ENCODE results near the gene TM7SF2. TPM values are rescaled to one million over a fixed set of nuclear protein-coding genes. Genes with fewer than 3 reads are reported as not detected.

TM7SF2 gene
- total and polyA plus RNA-seq, 2 of the 13 experiments (the other 11 are each of a cell fraction or from before 2014, with no cell fraction given): 56.0 to 66.9 TPM

DNA sequence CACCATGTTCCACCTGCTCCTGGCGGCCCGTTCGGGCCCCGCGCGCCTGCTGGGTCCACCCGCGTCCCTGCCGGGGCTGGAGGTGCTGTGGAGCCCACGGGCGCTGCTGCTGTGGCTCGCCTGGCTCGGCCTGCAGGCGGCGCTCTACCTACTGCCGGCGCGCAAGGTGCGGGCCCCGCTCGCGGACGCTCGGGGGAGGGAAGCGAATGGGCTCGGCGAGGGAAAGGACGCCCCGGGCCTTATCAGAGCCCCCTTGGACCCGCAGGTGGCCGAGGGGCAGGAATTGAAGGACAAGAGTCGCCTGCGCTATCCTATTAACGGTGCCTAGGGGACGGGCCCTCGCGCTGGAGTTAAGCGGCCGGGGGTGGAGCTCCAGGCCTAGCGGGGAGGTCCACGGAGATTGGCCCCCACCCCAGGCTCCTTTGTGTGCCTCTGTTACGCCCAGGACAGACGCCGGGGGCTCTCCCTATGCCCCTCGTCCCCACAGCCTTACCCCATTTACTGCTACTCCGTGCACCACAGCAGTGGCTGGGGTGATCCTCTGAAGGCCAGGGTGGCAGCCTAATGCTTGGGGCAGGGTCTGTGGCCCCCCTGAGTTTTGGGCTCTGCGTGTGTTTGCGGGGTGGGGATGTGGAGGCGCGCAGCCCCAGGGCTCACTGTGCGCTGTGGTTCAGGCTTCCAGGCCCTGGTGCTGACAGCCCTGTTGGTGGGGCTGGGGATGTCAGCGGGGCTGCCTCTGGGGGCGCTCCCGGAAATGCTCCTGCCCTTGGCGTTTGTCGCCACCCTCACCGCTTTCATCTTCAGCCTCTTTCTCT lies 1.1 kb downstream of the TM7SF2 start (continued):
- TF ChIP-seq, protein P1, sequence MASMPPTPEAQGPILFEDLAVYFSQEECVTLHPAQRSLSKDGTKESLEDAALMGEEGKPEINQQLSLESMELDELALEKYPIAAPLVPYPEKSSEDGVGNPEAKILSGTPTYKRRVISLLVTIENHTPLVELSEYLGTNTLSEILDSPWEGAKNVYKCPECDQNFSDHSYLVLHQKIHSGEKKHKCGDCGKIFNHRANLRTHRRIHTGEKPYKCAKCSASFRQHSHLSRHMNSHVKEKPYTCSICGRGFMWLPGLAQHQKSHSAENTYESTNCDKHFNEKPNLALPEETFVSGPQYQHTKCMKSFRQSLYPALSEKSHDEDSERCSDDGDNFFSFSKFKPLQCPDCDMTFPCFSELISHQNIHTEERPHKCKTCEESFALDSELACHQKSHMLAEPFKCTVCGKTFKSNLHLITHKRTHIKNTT (CRISPR knock-in tag; IDR thresholded peaks at IDR 0.05): no peak
- no peak for TF ChIP-seq ZNF670 (CRISPR knock-in tag; IDR thresholded peaks at IDR 0.05; ENCODE audit: borderline replicate concordance)
- TF ChIP-seq, protein P2, sequence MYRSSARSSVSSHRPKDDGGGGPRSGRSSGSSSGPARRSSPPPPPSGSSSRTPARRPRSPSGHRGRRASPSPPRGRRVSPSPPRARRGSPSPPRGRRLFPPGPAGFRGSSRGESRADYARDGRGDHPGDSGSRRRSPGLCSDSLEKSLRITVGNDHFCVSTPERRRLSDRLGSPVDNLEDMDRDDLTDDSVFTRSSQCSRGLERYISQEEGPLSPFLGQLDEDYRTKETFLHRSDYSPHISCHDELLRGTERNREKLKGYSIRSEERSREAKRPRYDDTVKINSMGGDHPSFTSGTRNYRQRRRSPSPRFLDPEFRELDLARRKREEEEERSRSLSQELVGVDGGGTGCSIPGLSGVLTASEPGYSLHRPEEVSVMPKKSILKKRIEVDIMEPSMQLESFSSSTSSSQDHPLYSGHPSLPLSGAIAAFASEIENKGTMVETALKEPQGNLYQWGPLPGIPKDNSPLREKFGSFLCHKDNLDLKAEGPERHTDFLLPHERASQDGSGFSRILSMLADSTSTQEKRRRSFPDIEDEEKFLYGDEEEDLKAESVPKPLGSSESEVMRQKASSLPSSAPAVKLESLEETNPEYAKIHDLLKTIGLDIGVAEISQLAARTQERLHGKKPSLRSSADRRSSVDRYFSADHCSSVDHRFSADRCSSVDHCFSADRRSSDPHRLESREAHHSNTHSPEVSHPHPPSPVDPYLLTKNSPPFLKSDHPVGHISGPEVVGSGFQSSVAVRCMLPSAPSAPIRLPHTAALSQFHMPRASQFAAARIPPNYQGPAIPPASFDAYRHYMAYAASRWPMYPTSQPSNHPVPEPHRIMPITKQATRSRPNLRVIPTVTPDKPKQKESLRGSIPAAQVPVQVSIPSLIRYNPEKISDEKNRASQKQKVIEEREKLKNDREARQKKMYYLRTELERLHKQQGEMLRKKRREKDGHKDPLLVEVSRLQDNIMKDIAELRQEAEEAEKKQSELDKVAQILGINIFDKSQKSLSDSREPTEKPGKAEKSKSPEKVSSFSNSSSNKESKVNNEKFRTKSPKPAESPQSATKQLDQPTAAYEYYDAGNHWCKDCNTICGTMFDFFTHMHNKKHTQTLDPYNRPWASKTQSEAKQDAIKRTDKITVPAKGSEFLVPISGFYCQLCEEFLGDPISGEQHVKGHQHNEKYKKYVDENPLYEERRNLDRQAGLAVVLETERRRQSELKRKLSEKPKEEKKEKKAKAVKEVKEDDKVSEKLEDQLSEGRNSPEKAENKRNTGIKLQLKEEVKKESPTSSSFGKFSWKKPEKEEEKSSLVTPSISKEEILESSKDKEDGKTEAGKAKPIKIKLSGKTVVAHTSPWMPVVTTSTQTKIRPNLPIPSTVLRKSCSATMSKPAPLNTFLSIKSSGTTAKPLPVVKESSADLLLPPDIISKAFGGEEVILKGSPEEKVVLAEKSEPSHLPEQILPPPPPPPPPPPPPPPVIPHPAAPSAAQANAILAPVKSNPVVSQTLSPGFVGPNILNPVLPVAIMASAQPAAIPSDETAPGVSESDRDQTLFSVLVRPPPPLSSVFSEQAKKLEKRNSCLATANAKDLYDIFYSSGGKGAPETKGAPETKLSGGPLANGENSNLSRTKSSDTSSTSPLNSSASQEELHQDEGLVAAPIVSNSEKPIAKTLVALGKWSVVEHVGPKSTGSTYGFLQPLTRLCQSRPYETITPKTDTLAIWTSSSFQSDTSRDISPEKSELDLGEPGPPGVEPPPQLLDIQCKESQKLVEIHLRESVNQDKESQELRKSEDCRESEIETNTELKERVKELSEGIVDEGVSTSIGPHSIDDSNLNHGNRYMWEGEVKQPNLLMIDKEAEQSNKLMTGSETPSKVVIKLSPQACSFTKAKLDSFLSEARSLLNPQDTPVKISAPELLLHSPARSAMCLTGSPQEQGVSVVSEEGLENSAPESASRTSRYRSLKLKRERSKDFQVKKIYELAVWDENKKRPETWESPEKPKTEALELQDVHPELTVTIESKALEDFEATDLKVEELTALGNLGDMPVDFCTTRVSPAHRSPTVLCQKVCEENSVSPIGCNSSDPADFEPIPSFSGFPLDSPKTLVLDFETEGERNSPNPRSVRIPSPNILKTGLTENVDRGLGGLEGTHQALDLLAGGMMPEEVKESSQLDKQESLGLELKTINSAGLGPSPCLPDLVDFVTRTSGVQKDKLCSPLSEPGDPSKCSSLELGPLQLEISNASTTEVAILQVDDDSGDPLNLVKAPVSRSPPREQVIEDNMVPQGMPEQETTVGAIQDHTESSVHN (CRISPR knock-in tag; IDR thresholded peaks at IDR 0.05): no peak
- TF ChIP-seq, protein P3, sequence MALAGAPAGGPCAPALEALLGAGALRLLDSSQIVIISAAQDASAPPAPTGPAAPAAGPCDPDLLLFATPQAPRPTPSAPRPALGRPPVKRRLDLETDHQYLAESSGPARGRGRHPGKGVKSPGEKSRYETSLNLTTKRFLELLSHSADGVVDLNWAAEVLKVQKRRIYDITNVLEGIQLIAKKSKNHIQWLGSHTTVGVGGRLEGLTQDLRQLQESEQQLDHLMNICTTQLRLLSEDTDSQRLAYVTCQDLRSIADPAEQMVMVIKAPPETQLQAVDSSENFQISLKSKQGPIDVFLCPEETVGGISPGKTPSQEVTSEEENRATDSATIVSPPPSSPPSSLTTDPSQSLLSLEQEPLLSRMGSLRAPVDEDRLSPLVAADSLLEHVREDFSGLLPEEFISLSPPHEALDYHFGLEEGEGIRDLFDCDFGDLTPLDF (CRISPR knock-in tag; IDR thresholded peaks at IDR 0.05): peak; percentile 28; the same call in 1 of the 2 replicates
- TF ChIP-seq, protein P4, sequence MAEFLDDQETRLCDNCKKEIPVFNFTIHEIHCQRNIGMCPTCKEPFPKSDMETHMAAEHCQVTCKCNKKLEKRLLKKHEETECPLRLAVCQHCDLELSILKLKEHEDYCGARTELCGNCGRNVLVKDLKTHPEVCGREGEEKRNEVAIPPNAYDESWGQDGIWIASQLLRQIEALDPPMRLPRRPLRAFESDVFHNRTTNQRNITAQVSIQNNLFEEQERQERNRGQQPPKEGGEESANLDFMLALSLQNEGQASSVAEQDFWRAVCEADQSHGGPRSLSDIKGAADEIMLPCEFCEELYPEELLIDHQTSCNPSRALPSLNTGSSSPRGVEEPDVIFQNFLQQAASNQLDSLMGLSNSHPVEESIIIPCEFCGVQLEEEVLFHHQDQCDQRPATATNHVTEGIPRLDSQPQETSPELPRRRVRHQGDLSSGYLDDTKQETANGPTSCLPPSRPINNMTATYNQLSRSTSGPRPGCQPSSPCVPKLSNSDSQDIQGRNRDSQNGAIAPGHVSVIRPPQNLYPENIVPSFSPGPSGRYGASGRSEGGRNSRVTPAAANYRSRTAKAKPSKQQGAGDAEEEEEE (CRISPR knock-in tag; IDR thresholded peaks at IDR 0.05; ENCODE audit: borderline replicate concordance): 0 out of 2 replicates have a peak, but pooled peaks have one; percentile 22
- TF ChIP-seq, protein P5, sequence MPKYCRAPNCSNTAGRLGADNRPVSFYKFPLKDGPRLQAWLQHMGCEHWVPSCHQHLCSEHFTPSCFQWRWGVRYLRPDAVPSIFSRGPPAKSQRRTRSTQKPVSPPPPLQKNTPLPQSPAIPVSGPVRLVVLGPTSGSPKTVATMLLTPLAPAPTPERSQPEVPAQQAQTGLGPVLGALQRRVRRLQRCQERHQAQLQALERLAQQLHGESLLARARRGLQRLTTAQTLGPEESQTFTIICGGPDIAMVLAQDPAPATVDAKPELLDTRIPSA (CRISPR knock-in tag; IDR thresholded peaks at IDR 0.05; ENCODE audit: borderline replicate concordance): no peak
- TF ChIP-seq, protein P6, sequence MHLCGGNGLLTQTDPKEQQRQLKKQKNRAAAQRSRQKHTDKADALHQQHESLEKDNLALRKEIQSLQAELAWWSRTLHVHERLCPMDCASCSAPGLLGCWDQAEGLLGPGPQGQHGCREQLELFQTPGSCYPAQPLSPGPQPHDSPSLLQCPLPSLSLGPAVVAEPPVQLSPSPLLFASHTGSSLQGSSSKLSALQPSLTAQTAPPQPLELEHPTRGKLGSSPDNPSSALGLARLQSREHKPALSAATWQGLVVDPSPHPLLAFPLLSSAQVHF (CRISPR knock-in tag; IDR thresholded peaks at IDR 0.05): 0 out of 2 replicates have a peak, but pooled peaks have one; percentile 47
- no peak for TF ChIP-seq MYNN (CRISPR knock-in tag; IDR thresholded peaks at IDR 0.05; ENCODE audit: low read depth)
- no peak for TF ChIP-seq ZNF431 (CRISPR knock-in tag; IDR thresholded peaks at IDR 0.05; ENCODE audit: borderline replicate concordance, low read depth)
- no peak for TF ChIP-seq ZNF367 (CRISPR knock-in tag; IDR thresholded peaks at IDR 0.05; ENCODE audit: borderline replicate concordance)
- TF ChIP-seq SMAD3 (CRISPR knock-in tag; IDR thresholded peaks at IDR 0.05): no peak
- TF ChIP-seq NR2F1 (CRISPR knock-in tag; IDR thresholded peaks at IDR 0.05): no peak

All from HepG2 (cell line).